ENCODE measurements around the gene IDI1.

- TF ChIP-seq ZNF274 (IDR thresholded peaks at IDR 0.05; ENCODE audit: low read depth, low read length): no peak
- no peak for TF ChIP-seq YY1 (IDR thresholded peaks at IDR 0.05; ENCODE audit: insufficient read depth, insufficient read length)
Observed at GRCh38 chr10:1078668-1079067, 29.7 kb upstream of the IDI1 start.
